B cell (primary cell): ENCODE data around the gene KLF7.

Source experiments
- EZH2 ChIP-seq: IDR thresholded peaks from 2 replicates; pipeline ENCODE4 v1.6.1; 2012; ENCODE audit warnings: borderline replicate concordance, low read depth, mild to moderate bottlenecking, moderate library complexity, low read length; ENCODE audit not compliant: insufficient read depth, poor library complexity, severe bottlenecking
- TF ChIP-seq, protein P1 (sequence below): fragments of 200-600 bp; IDR thresholded peaks from one replicate; pipeline ENCODE4 v1.8.0; 2022; ENCODE audit warnings: antibody characterized with exemption, mild to moderate bottlenecking

DNA sequence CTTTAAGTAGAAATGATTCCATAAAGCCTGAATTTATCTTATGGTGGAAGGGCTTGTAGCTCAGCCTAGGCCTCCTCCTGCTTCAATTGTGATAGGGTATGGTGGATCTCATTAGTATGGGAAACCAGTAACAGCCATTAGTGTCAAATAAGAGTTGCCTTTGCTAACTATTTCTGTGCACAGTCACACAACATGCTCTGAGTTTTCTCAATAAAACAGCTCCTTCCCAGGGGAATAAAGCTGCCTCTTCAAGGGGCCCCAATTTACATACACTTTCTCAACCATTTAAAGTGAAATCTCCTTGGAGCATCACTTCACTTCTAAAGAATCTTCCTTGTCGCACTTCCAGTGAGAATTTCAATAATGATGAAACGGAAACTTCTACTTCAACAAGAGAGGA is 53.4 kb downstream of the KLF7 start:
- TF ChIP-seq, protein P1, sequence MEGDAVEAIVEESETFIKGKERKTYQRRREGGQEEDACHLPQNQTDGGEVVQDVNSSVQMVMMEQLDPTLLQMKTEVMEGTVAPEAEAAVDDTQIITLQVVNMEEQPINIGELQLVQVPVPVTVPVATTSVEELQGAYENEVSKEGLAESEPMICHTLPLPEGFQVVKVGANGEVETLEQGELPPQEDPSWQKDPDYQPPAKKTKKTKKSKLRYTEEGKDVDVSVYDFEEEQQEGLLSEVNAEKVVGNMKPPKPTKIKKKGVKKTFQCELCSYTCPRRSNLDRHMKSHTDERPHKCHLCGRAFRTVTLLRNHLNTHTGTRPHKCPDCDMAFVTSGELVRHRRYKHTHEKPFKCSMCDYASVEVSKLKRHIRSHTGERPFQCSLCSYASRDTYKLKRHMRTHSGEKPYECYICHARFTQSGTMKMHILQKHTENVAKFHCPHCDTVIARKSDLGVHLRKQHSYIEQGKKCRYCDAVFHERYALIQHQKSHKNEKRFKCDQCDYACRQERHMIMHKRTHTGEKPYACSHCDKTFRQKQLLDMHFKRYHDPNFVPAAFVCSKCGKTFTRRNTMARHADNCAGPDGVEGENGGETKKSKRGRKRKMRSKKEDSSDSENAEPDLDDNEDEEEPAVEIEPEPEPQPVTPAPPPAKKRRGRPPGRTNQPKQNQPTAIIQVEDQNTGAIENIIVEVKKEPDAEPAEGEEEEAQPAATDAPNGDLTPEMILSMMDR, result no peak
- TF ChIP-seq EZH2, result no peak
